ENCODE data around the gene RALGPS1.
A peak's percentile ranks its signal among the peaks of the same experiment; 100 is the strongest.

RALGPS1 gene

DNA sequence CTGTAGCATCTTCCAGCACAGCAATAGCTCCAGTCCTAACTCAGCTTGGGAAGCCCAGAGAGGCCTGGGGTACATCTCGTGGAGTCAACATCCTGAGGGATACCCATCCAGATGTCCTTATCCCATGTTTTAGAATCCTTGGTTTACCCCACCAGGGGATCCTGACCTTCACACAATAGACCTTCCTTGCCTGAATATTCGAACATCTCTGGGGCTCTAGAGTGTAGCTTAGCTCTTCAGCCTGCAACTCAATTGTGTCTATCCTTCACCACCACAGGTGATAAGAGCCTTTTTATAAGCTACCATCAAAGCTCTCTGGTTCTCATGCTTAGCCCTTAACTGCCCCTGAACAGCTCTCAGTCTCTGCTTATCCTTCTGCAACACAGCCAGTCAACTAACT lies 7.5 kb upstream of the RALGPS1 start:
- no peak for DNase-seq

- DNase-seq, result peak; percentile 76
Measured at GRCh38 chr9:126915281-126915816, 767 bp downstream of the RALGPS1 start.

DNA sequence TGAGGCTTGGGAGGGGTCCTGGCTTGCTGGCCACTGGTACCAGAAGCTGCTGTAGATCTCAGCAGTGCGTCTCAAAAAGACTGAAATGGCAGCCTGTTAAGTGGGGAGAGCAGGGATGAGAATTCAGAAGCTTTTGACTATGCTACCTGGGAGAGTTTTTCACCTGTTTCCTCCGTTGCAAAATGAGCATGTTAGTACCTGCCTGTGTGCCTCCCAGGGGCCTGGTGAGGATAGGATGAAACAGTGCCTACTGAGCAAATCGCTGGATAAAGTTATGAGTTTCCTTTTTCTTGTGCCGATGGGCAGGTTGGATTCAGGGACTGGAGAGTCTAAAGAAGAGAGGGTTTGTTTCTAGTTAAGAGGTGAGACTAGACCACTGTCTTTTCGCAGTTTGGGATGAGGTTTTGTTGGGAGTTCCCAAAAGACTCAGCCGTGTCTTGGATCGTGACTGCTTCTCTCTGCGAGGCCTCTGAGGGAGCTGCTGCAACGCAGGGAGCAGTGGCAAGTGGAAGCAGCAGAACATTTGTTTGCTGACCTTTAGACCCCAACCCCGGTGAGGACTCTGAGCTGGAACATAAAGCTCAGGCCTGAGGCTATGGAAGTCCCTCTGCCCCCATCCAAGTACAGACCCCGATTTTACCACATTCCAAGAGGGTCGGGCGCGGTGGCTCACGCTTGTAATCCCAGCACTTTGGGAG lies 1.4 kb downstream of the RALGPS1 start:
- no peak for DNase-seq

GRCh38 chr9:126916909-126917308 lies 2.3 kb downstream of the RALGPS1 start:
- DNase-seq, result no peak

GRCh38 chr9:126919193-126919592 lies 4.6 kb downstream of the RALGPS1 start:
- no peak for DNase-seq

- no peak for DNase-seq
Measured at GRCh38 chr9:126925876-126926275, 11.3 kb downstream of the RALGPS1 start.

- no peak for DNase-seq
Measured at GRCh38 chr9:126926364-126926763, 11.8 kb downstream of the RALGPS1 start.

DNA sequence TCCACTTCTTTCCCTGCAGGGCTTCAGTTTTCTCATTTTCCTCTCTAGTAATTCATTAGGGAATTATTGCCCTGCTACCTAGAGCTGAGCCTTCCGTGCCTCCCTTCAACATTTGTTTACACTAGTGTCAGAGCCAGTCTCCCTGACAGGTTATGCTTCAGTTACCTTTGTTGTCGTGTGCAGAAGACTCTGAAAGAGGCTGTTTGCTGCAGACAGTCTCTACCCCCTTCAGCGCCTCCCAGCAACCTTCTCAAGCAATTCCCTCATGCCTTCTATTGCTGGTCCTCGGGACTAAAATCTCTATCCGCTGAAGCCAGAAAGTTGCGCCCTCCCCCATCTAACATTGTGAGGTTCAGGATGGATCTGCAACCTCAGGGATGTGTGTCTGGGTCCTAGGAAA lies 12.8 kb downstream of the RALGPS1 start:
- no peak for DNase-seq

DNA sequence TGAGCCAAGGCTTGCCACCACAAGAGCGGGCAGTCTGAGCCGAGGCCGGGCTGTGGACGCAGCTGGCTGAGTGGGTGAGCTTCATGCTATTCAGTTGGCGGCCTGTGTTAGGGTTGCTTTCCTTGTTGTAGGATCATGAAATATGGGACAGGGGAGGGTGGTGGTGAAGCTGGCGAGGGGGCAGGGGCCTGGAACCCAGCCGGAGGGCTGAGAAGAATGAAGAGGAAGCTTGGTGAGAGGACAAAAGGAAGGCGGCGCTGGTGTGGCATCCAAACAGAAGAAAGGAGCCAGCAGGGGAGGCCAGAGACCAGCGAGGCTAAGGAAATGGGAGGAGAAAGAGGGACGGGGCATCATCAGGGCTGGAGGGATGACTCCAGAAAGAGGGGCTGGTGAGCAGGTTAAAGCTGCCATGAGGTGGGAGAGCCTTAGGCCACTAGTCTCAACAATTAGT lies 18.3 kb downstream of the RALGPS1 start:
- DNase-seq, result no peak

DNA sequence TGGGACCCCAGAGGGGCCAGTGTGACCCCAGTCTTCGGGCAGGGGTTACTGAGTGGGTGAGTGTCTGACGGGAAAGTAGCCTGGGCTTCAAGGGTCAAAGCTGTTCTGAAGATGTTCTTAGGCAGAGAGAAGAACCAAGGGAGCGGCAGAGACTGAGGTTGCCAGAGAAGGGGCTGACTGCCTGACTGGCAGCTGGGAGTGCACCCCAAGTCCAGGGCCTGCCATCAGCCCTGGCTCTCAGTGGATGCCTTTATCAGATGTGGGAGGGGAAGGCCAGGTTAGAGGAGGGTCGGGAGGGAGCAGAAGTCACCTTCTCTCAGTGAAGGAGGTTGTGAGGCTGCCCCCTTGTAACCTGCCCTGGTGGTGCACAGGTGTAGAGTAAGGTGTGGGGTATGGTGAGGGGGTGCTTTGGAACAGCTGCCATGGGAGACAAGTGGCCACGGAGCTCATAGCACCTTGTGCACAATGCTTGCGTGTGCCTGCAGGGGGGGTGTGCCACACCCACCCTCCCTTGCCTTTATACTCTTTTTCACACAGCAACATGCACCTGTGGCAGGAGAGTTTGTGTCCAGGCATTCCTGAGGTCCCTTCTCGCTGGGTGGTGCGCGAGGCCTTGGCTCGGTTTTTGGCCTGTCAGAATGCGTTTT lies 18.9 kb downstream of the RALGPS1 start:
- no peak for DNase-seq

- DNase-seq, result no peak
Measured at GRCh38 chr9:126934441-126934840, 19.9 kb downstream of the RALGPS1 start.

DNA sequence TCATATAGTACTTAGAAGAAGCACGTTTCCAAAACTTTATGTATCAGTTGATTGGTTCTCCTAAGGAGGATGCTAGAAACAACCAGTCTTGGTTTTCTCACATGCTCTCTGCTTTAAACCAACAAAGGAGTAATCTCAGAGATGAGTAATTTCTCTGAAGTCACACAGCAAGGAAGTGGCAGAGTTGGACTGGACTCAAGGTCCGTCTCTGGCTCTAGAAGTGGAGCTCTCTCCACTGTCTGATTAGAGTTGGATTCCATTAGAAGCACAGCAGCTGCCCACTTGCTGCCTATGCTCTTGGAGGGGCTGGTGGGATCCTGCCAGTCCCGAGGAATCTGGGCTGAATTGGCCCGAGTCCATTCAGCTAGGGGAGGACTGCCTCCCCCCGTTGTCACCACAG lies 21.0 kb downstream of the RALGPS1 start:
- DNase-seq, result no peak

GRCh38 chr9:126937444-126937843 lies 22.9 kb downstream of the RALGPS1 start:
- no peak for DNase-seq

DNA sequence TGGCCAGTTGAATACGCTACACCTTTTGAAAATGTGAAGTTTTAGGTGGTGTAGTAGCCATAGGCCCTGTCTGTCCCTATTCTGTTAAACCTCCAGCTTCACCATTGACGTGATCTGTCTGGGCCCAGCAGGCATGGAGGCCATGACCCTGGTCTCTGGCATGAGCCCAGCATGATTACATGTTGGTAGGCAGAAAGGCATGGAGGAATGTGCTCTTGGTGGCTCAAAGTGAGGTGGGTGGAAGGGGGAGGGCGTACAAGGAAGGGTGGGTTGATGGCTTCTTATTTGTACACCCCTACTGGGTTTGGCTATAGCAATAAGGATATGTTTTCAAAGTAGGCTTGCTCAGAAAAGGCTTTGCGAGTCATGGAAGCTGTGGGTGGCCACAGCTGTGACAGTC lies 23.7 kb downstream of the RALGPS1 start:
- no peak for DNase-seq

- no peak for DNase-seq
Measured at GRCh38 chr9:126939821-126940221, 25.2 kb downstream of the RALGPS1 start.

DNA sequence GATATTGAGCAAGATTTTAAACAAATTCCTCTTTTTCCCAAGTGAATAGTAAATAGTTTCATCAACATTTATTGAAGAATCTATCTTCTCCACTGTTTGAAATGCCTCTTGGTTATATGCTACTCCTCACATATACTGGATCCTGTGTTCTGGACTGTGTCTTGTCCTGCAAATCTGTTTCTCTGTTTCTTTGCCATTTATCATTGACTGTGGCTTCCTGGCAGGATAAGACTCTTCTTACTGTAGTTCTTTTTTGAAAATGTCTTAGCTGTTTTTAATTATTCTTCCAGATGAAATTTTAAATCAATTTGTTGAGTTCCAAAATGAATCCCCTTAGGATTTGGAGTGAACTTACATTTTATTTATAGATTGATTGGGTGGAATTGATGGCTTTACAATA lies 27.8 kb downstream of the RALGPS1 start:
- no peak for DNase-seq

DNA sequence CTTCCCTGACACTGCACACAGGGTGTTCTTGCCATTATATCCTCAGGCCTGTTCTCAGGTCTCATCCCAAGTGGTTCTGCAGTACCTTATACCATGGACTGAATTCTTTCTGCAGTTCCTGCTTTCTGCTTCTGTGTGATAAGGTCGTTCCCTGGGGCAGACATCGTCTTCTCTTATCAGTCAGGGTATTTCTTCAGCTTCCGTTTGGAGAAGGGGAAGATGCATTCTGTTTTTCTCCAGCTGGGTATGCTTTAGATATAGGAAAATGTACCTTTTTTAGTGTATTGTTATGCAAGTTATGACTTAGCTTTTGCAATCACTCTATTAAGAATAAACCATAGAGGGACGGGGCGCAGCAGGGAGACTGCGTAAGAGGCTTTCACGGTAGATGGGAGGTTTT lies 31.1 kb downstream of the RALGPS1 start:
- DNase-seq, result no peak

- peak; percentile 10 for DNase-seq
Measured at GRCh38 chr9:126947529-126947928, 32.9 kb downstream of the RALGPS1 start.

DNA sequence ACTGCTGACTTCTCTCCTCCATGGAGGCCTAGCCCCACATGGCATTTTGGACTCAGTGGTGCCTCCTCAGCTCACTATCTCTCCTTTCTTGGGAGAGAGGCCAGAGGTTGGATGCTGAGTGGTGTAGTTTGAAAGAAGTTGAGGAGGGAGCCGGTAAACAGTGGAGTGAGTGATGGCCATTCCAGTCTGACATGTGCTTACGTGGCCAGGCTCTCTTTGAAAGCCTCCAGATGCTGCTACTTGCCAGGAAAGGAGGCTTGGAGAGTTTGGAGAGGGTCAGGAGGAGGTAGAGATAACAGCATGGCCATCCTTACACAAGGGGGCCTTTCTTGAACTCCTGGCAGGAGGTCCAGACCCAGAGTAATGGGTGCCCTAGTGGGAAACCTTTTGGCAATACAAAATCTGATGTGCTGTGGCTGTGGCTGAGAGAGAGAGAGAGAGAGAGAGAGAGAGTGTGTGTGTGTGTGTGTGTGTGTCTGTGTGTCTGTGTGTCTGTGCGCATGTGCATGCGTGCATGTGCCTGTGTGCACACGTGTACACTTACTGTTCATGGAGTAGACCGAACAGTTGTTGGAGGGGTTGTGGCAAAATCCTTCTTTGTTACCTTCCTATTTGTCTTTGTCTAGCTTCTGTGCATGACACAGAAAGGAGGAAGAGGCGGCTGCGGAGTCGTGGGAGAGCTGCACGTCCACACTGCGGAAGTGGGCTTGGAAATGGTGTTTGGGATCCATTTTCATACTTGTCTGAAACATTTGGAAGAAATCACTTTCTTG lies 37.8 kb downstream of the RALGPS1 start:
- DNase-seq, result no peak

DNA sequence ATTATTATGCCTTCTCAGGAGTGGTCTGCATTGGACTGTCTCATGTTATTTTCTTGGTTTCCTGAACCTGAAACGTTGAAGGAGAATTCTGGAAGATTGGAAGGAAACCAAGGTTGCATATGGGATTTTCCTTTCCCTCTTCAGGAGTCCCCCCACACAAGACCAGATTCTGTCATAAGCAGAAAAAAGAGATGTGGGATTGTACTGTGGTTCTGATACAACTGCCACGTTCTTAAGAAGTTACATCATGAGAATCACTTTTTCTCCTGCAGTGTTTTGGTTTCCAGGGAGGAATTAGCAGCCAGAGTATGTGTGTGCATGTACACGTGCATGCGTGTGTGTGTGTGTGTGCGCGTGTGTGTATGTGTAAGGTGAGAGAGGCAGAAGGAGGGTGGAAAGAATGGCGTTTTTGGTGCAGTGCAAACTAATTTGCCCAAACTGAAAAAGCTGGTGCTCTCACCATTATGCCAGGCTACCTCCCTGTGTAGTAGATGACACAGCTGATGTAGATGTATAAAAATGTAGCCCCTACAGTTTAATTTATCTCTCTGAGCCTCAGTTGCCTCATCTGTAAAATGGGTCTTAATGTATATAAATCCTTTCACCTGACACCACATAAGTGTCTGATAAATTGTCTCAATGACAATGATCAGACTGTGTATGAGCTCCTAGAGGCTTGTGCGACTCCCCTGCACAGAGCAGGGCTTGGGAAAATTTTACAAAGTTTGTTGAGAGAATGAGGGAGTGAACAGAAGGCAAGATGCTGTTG lies 38.6 kb downstream of the RALGPS1 start:
- no peak for DNase-seq

- no peak for DNase-seq
Measured at GRCh38 chr9:126955811-126956210, 41.2 kb downstream of the RALGPS1 start.

DNA sequence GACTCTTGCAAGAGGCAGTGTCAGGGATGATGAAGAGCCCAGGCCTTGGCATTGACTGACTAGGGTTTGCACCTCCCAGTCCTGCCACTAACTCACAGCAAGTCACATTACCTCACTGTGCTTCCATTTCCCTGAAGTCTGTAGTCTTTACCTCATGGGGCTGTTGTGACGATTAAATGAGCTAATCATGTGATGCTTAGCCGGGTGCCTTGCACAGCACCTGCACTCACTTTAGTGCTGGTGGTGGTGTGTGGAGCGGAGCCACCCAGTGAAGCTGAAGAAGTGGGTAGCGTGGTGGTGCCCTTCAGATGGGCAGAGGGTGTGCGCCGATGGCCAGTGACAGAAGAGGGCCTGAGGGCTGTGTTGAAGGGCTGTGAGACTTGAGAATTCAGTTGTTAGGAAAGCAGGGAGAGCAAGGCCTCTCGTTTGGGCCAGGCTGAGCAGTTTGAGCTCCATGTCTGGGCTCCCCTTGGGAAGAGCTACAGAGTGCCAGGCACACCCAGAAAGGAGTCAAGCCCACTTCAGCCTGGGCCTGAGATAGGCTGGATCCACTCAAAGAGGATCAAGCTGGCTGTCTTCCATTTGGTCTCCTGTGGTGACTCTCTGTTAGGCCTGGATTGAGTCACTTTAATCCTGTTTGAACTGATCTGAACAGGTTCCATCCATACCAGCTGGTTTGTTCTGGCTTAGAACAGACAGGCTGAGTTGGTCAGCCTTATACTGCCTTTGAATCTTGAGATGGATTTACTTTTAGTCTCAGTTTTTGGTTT lies 42.5 kb downstream of the RALGPS1 start:
- no peak for DNase-seq

All from CD4-positive, alpha-beta T cell treated with Interleukin-6 for 4 hours (primary cell).